NCI-H146 (cell line): ENCODE measurements around the gene HEATR5A.
"Not testable (repeated sequence)": the region's sequence is repeated elsewhere in the genome, so short reads cannot be mapped to it uniquely, and the experiment has no call there.

Source experiments
- DNase-seq: peaks from one replicate; lab custom pipeline; 2025; lab: John Stamatoyannopoulos, UW

The HEATR5A gene

GRCh38 chr14:31420319-31421111, at the start of gene HEATR5A:
HEATR5A (minus strand) TSS chr14:31420550; CDS start chr14:31402975, 17,575 bp downstream.
- DNase-seq = peak; percentile 85

GRCh38 chr14:31466554-31466953, 46.2 kb upstream of the HEATR5A start:
- no peak for DNase-seq

DNA sequence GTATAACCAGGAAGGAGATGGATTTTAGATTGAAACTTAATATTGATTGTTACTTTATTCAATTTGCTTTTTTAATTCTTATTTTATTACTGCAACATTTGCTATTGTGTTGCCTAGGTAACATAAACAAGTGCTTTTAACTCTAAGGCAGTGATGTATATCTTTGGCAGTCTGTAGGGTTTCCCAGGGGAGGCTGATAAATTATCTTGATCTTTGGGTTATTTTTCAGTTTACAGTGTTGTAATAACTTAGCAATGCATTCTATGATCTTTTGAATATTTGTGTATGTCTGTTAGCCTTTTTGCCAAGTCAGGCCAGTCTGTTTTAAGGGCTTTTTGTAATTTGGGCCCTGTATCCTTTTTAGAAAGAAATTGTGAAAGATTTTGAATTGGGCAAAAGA, 44.8 kb upstream of the HEATR5A start:
- no peak for DNase-seq

DNA sequence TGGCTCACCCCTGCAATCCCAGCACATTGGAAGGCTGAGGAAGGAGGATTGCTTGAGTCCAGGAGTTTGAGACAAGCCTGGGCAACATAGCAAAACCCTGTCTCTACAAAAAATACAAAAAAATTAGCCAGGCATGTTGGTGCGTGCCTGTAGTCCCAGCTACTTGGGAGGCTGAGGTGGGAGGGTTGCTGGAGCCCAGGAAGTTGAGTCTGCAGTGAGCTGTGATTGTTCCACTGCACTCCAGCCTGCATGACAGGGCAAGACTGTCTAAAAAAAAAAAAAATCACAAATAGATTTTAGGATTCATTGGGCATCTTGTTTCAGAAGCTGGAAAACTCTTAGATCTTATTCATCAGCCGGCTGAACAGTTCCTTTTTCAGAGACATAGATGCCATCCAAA, 42.1 kb upstream of the HEATR5A start:
- DNase-seq = not testable (repeated sequence)

DNA sequence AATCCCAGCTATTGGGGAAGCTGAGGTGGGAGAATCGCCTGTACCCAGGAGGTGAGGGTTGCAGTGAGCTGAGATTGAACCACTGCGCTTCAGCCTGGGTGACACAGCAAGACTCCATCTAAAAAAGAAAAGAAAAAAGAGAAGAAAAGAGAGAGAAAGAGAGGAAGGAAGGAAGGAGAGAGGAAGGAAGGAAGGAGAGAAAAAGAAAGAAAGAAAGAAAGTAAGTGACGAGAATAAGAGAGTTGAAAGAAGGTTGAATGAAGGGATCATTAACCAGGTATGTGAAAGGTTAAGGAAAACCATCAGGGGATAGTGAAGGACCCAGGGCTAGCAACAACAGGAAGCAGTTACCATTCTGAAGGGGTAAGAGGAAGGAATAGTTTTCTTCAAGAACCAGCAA, 41.2 kb upstream of the HEATR5A start:
- DNase-seq = no peak

- DNase-seq = peak; percentile 15
Measured at GRCh38 chr14:31457665-31458659, 37.6 kb upstream of the HEATR5A start.

DNA sequence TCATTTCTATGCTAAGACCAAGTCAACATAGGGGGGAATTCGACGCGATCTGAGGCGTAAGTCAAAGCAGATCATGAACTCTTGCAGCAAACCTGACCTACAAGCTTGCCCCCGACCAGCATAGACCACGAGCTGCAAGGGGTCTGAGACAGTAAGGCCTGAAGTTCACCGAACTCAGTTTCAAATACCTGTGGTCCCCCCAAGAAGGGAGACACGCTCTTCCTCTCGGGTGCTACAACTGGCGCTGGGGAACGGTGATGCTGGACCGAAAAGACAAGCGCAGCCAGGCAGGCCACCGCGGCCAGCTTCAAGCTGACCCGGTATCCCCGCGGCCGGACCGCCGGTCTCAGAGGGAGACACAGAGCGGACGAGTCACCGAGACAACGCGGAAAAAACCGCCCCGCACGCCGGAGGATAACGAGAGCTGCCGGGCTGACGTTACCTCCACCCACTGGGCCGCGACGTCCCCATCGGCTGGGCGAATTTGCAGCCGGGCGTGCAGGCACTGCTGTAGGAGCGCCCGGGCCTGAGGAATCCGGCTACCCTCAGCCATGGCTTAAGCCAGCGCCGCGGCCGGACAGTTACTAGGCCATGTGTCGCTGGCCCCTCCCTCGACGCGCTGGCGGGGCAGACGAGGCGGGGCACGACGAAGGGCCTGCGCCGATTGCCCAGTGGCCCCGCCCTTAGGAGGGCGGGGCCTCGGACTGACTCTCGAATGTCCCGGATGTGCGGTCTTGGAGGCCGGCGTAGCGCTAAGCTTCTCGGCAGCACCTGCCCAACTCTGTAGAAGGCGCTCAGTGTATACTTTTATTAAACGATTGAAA, 36.7 kb upstream of the HEATR5A start, which contains the start of gene DTD2:
Gene DTD2, minus strand, starts transcription at position 666 of the 824 bp plus-strand sequence. Its CDS starts 113 bp downstream, at position 553.
- DNase-seq = peak; percentile 93

GRCh38 chr14:31449971-31450610, 29.7 kb upstream of the HEATR5A start:
- peak; percentile 1 for DNase-seq

- no peak for DNase-seq
Measured at GRCh38 chr14:31449136-31449535, 28.8 kb upstream of the HEATR5A start.

GRCh38 chr14:31445703-31446102, 25.4 kb upstream of the HEATR5A start:
- DNase-seq = no peak

DNA sequence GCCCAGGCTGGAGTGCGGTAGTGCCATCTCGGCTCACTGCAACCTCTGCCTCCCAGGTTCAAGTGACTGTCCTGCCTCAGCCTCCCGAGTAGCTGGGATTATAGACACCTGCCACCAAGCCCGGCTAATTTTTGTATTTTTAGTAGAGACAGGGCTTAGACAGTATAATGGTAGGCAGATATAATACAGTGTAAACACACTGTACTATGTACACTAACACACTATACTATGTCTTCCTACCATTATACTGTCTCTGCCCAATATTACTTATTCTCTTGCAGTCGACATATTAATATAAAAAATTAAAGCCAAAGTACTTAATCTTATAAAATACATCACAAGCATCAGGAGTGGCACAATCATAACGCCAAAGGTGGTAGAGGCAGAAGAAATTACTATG, 21.9 kb upstream of the HEATR5A start:
- no peak for DNase-seq

DNA sequence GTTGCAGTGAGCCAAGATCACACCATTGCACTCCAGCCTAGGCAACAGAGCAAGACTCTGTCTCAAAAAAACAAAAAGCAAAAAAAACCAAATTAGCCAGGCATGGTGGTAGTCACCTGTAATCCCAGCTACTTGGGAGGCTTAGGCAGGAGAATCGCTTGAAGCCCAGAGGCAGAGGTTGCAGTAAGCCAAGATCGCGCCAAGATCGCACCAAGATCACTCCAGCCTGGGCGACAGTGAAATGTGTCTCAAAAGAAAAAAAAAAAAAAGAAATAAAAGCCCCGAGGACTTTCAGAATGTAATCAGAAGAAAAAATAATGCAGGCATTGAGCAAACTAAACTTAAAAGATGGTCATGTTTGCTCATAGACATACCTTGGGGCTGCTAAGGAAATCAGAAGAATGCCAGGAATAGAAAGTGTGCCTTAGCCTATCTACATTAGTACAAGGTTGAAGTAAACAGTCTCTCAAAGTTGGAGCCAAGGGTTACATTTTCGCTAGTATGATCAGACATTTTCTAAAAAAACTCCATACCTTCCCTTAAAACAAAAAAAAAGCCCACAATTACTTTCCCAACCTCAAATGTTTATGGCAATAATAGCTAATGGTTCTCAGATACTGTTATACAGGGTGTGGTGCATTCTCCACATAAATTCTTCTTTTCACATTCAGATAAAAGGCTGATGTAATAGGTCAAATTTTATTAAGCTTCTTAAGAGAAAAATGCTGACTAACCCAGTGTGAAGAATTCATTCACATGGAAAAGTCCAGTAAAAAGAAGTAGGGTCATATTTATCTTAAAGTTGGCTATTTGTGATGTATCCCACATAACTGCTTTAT, 21.1 kb upstream of the HEATR5A start:
- no peak for DNase-seq

- no peak for DNase-seq
Measured at GRCh38 chr14:31440280-31440679, 19.9 kb upstream of the HEATR5A start.

- DNase-seq = no peak
Measured at GRCh38 chr14:31439561-31439960, 19.2 kb upstream of the HEATR5A start.

- DNase-seq = not testable (repeated sequence)
Measured at GRCh38 chr14:31437045-31437691, 16.8 kb upstream of the HEATR5A start.

- no peak for DNase-seq
Measured at GRCh38 chr14:31435276-31435675, 14.9 kb upstream of the HEATR5A start.

GRCh38 chr14:31430634-31431264, 10.4 kb upstream of the HEATR5A start:
- no peak for DNase-seq

- no peak for DNase-seq
Measured at GRCh38 chr14:31429791-31430190, 9.4 kb upstream of the HEATR5A start.

GRCh38 chr14:31428011-31428410, 7.7 kb upstream of the HEATR5A start:
- no peak for DNase-seq
